ENCODE results near the gene S100PBP. TPM values are rescaled to one million over a fixed set of nuclear protein-coding genes. Genes with fewer than 3 reads are reported as not detected.

The S100PBP gene
- total and polyA plus RNA-seq, 10 donors, result 15.5 to 76.3 (median 52.0) TPM

DNA sequence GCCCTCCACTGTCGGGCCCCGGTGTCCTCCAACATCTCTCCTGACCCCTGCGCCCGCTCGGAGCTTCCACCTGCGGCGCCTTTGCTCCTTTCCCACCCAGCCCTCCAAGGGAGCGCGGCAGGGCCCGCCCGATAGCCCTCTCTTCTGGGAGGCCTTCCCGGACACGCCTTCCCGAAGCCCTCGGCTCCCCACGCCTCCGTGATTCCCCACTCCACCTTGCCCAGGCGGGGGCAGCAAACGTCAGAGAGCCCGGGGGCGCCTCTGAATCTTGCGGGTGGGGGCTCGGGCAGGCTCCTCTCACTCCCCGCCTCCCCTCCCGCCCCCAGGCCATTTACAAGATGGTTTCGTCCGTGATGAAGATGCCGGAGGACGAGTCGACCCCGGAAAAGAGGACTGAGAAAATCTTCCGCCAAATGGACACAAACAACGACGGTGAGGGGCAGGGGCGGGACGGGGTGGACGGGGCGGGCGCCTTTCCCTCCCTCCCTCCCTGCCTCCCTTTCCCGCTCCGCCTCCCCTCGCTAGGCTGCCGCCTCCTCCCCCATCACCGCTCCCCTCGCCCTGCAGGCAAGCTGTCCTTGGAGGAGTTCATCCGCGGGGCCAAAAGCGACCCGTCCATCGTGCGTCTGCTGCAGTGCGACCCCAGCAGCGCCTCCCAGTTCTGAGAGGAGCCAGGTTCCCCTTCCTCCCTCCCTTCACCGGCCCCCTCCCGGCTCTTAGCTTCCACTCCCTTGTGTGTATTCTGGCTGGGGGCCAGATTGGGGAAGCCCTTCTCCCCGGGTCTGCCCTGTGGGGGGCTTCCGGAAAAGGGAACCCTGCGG is 76.0 kb downstream of the S100PBP start:
- Histone ChIP-seq H3K4me3 (peak overlapping the region; percentile 15 to 67 (median 36)), H3K36me3 (no peaks in the 10 kb centered on the region), H3K27ac (no peak overlapping the region), H3K4me1 (peaks cover 6 to 20% (median 15%) of the 10 kb centered on the region in 6 donors), H3K9me3 (no peaks in the 10 kb centered on the region), H3K27me3 (replicated peaks in 1 of 7) (peaks cover 0 to 71% (median 35%) of the 10 kb centered on the region in 7 donors)
- peak; percentile 74 for DNase-seq
- 2 to 4% (median 3%) methylated on average over 43 to 58 of the region's 58 CpGs for WGBS, 5 donors
- TF ChIP-seq POLR2AphosphoS5 (IDR thresholded peaks at IDR 0.05), result no peak
- TF ChIP-seq, protein P1, sequence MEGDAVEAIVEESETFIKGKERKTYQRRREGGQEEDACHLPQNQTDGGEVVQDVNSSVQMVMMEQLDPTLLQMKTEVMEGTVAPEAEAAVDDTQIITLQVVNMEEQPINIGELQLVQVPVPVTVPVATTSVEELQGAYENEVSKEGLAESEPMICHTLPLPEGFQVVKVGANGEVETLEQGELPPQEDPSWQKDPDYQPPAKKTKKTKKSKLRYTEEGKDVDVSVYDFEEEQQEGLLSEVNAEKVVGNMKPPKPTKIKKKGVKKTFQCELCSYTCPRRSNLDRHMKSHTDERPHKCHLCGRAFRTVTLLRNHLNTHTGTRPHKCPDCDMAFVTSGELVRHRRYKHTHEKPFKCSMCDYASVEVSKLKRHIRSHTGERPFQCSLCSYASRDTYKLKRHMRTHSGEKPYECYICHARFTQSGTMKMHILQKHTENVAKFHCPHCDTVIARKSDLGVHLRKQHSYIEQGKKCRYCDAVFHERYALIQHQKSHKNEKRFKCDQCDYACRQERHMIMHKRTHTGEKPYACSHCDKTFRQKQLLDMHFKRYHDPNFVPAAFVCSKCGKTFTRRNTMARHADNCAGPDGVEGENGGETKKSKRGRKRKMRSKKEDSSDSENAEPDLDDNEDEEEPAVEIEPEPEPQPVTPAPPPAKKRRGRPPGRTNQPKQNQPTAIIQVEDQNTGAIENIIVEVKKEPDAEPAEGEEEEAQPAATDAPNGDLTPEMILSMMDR (IDR thresholded peaks at IDR 0.05 in 8 of 11, conservative IDR thresholded peaks at IDR 0.05 in 3 of 11), result peak in 3 of 11 experiments; percentile 24 to 50 (median 28)
- intact Hi-C loops (cut with DNase I; ENCODE audit: low total_unique reads), result no loop called here

DNA sequence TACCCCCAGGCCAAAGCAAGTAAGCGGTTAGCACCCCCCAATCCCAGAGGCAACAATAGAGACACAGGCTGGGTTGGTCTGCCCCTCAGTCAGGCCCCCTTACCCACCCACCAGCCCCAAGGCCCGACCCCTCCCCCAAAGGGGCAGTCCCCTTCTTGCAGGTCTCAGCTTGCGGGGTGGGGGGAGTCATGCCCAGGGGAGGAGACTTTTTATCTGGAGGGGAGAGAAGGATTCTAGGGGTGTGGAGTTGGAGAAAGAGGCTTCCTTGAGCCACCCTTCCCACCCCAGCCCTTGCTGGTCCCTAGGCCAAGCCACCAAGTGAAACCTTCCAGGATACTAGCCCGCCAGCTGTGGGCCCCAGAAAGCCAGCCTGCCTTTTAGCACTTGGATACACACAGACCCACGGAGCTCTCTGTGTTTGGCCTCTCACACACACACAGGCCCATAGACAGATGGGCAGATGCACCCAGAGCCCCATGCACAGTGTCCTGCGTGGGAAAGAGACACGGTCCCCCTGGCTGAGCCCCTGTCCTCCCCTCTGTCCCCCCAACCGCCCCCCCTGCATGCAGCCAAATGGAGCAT is 76.7 kb downstream of the S100PBP start:
- intact Hi-C loops (cut with DNase I; ENCODE audit: low total_unique reads), result no loop called here
- 67 to 78% (median 71%) methylated on average over 5 to 8 of the region's 8 CpGs for WGBS, 5 donors
- Histone ChIP-seq H3K27me3 (replicated peaks in 1 of 7) (peaks cover 0 to 69% (median 34%) of the 10 kb centered on the region in 7 donors), H3K4me3 (peak overlapping the region in 1 of 8 donors; percentile 67), H3K9me3 (no peaks in the 10 kb centered on the region), H3K27ac (no peak overlapping the region), H3K36me3 (no peaks in the 10 kb centered on the region), H3K4me1 (peaks cover 6 to 20% (median 15%) of the 10 kb centered on the region in 6 donors)
- DNase-seq, result peak; percentile 65
- TF ChIP-seq POLR2A (IDR thresholded peaks at IDR 0.05) (no peak), POLR2AphosphoS5 (IDR thresholded peaks at IDR 0.05) (no peak)
- TF ChIP-seq, protein P1 (IDR thresholded peaks at IDR 0.05 in 8 of 11, conservative IDR thresholded peaks at IDR 0.05 in 3 of 11), result no peak

DNA sequence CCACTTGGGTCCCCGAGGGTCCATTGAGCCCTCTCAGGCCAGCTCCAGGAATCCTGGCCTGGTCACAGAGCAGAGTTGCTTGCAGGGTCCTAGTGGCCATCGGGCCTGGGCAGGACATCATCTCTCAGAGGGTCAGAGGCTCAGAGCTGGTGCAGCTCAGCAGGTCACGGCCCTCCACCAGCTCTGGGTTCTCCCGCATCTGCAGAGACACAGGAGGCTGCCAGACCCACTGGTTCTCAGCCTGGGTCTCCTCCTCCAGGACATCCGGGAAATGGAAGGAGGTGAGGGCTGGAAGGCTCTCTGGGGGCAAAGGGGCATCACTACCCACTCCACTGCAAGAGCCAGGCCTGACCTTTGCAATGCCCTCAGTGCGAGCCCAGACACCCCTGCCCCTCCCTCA is 77.2 kb downstream of the S100PBP start:
- Histone ChIP-seq H3K9me3 (no peaks in the 10 kb centered on the region), H3K36me3 (no peaks in the 10 kb centered on the region), H3K27ac (no peak overlapping the region), H3K4me1 (peaks cover 6 to 20% (median 15%) of the 10 kb centered on the region in 6 donors), H3K27me3 (replicated peaks in 1 of 7) (peaks cover 0 to 69% (median 33%) of the 10 kb centered on the region in 7 donors), H3K4me3 (no peak overlapping the region)
- intact Hi-C loops (cut with DNase I; ENCODE audit: low total_unique reads), result no loop called here
- TF ChIP-seq POLR2AphosphoS5 (IDR thresholded peaks at IDR 0.05), result no peak
- peak; percentile 65 for DNase-seq
- WGBS, 5 donors, result 79 to 92% (median 82%) methylated on average over 2 to 6 of the region's 6 CpGs

- Histone ChIP-seq H3K36me3 (no peaks in the 10 kb centered on the region), H3K9me3 (no peaks in the 10 kb centered on the region), H3K4me3 (no peak overlapping the region), H3K27ac (no peak overlapping the region), H3K4me1 (peaks cover 8 to 24% (median 17%) of the 10 kb centered on the region in 6 donors), H3K27me3 (replicated peaks in 1 of 7) (peaks cover 0 to 69% (median 40%) of the 10 kb centered on the region in 7 donors)
- intact Hi-C loops (cut with DNase I; ENCODE audit: low total_unique reads), result no loop called here
- TF ChIP-seq, protein P1 (IDR thresholded peaks at IDR 0.05 in 8 of 11, conservative IDR thresholded peaks at IDR 0.05 in 3 of 11), result no peak
- TF ChIP-seq POLR2AphosphoS5 (IDR thresholded peaks at IDR 0.05), result no peak
- TF ChIP-seq POLR2A (IDR thresholded peaks at IDR 0.05), result no peak
- 85 to 95% (median 92%) methylated on average over 19 to 26 of the region's 26 CpGs for WGBS, 5 donors
- peak; percentile 61 for DNase-seq
These were observed 78.1 kb downstream of the S100PBP start for GRCh38 chr1:32895325-32896215.
